OCI-LY1 (cell line): ENCODE measurements around the gene B4GALT6.

Experiments used
- CTCF ChIP-seq: fragments of 200-600 bp; sonication (generic), shearing (Covaris generic); IDR thresholded peaks from 2 replicates; pipeline ENCODE4 v1.5.1; 2017; ENCODE audit warnings: mild to moderate bottlenecking, antibody characterized with exemption, low read length, moderate library complexity, mixed read lengths
- EZH2 ChIP-seq: fragments of 200-600 bp; sonication (generic), shearing (Covaris generic); IDR thresholded peaks from 2 replicates; pipeline ENCODE4 v1.8.0; 2017; ENCODE audit warnings: borderline replicate concordance, mixed run types, mild to moderate bottlenecking, antibody characterized with exemption, low read length, moderate library complexity, mixed read lengths

DNA sequence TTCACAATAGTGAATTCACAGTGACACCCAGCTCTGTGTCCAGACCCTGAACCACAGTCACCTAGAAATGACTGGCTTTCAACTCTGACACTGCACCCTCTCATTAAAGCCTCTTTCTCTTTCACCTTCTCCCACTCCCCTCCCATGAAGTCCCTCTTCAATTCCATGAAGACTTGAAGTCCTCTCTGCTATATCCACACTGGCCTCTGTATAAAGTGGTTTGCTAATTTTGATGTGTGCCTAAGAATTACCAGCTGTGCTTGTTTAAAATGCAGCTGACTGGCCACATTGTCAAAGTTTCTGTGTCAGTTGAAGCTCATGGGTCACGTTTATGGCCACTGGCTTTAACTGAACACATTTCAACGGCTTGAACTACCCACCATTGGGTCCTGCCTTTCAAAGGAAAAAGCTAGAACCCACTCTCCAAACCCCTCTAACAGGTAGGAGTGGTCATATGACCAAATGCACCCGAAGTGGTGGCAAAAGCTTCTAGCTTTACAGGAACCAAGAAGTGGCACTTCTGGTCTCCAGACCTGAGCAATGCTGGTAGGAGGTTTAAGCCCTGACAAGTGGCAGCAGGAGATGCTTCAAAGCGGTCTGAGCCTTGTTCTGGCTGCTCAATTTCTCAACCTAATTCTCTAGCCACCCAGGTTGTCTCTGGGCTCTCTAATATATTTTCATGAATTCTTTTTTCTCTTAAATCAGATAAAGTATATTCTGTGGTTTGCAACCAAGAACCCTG lies 34.2 kb downstream of the B4GALT6 start:
- TF ChIP-seq CTCF, result no peak
- TF ChIP-seq EZH2, result no peak
